ENCODE measurements around the gene C11orf97.

DNA sequence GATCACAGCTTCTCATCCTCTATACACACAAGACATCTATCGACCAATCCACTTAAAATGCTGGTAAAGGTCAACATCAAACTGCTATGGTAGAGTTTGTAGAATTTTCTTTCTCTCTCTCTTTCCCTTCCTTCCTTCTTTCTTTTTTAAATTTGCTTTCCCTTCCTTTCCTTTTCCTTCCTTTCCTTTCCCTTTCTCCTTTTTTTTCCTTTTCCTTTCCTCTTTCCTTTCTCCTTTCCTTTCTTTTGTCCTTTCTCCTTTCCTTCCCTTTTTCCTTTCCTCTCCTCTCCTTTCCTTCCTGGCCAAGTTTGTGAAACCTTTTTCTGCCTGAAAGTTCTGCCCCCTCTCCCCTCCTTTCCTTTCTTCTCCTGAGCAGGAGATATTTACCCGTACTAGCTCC is 3.1 kb downstream of the C11orf97 start:
- TF ChIP-seq EP300 (IDR thresholded peaks at IDR 0.05) (no peak), POLR2AphosphoS5 (IDR thresholded peaks at IDR 0.05) (no peak)
- TF ChIP-seq, protein P1, sequence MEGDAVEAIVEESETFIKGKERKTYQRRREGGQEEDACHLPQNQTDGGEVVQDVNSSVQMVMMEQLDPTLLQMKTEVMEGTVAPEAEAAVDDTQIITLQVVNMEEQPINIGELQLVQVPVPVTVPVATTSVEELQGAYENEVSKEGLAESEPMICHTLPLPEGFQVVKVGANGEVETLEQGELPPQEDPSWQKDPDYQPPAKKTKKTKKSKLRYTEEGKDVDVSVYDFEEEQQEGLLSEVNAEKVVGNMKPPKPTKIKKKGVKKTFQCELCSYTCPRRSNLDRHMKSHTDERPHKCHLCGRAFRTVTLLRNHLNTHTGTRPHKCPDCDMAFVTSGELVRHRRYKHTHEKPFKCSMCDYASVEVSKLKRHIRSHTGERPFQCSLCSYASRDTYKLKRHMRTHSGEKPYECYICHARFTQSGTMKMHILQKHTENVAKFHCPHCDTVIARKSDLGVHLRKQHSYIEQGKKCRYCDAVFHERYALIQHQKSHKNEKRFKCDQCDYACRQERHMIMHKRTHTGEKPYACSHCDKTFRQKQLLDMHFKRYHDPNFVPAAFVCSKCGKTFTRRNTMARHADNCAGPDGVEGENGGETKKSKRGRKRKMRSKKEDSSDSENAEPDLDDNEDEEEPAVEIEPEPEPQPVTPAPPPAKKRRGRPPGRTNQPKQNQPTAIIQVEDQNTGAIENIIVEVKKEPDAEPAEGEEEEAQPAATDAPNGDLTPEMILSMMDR (IDR thresholded peaks at IDR 0.05): no peak

Measured in stomach (tissue), 4 donors.